Lower leg skin (tissue), 4 donors: ENCODE data around the gene MBLAC1. TPM values are rescaled to one million over a fixed set of nuclear protein-coding genes. Genes with fewer than 3 reads are reported as not detected.
A peak's percentile ranks its signal among the peaks of the same experiment; 100 is the strongest.

Experiments
- DNase-seq, 2 donors: peaks; one replicate each; pipeline ENCODE4 v3.0.0-alpha.2; 2019; ENCODE audit warnings: low spot score in 2 of 2
- H3K4me3 ChIP-seq: fragments of 200-600 bp; sonication (generic); 2 replicates; pipeline ENCODE4 v1.5.1; 2017; ENCODE audit warnings: mild to moderate bottlenecking, low read depth; ENCODE audit not compliant: poor library complexity, severe bottlenecking
- POLR2A ChIP-seq, 2 donors: fragments of 450-650 bp; IDR thresholded peaks; one replicate each; pipeline ENCODE4 v1.6.1; 2016 to 2017; ENCODE audit warnings: antibody characterized with exemption in 2 of 2, mild to moderate bottlenecking in 1 of 2, moderate library complexity in 1 of 2
- WGBS, 2 donors: methylation state at CpG; one replicate each; pipeline ENCODE4 v1.1.5; 2018; 5-methylcytosine and 5-hydroxymethylcytosine counted together
- intact Hi-C: fragments of 100-400 bp; cut with DNase I; formaldehyde crosslinking; loops from one replicate; pipeline ENCODE4 v1.15.0; 2023; ENCODE audit warnings: low total_unique reads
- total RNA-seq, 4 donors: library from RNA; depleted of rRNA; stranded (reverse); fragments of >200 nt; gene quantifications; one replicate each; pipeline ENCODE4 v1.1.0, GENCODE V29; 2016
- TF ChIP-seq, protein P1 (sequence below), 3 donors: fragments of 450-650 bp; IDR thresholded peaks; one replicate each; pipeline ENCODE4 v1.5.1; 2016; ENCODE audit warnings: antibody characterized with exemption in 3 of 3, mild to moderate bottlenecking in 3 of 3, moderate library complexity in 2 of 3

MBLAC1 gene
- total RNA-seq, 4 donors from 2014 or later, result 1.6 to 8.7 (median 6.0) TPM

DNA sequence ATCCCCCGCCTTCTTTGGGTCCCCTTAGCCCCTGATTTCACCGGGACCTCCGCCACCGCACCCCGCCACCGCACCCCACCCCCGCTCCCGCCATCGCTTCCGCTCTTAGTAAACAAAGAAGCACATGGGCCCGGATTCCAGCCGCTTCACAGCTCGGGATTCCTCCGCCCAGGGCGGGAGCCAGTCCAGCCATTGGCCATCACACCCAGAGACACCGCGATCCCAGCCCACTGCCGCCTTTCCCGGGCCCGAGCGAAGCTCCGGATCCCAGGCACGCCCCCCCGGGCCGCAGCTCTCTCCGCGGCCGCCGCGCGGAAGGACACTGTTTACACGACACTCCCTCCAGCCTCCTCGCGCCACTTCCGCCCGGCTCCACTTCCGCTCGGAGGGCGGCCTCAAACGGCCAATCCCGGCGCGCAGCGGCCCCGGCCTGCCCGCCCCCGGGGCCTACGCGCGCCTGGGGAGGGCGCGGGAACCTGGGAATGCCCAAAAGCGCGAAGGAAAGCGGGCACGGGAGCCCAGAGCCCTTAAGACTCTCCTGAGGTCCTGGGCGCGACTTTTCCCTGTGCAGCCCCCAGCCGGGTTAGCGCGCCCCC lies 26.2 kb upstream of the MBLAC1 start:
- H3K4me3 ChIP-seq, result peak overlapping the region; percentile 52
- TF ChIP-seq, protein P1, sequence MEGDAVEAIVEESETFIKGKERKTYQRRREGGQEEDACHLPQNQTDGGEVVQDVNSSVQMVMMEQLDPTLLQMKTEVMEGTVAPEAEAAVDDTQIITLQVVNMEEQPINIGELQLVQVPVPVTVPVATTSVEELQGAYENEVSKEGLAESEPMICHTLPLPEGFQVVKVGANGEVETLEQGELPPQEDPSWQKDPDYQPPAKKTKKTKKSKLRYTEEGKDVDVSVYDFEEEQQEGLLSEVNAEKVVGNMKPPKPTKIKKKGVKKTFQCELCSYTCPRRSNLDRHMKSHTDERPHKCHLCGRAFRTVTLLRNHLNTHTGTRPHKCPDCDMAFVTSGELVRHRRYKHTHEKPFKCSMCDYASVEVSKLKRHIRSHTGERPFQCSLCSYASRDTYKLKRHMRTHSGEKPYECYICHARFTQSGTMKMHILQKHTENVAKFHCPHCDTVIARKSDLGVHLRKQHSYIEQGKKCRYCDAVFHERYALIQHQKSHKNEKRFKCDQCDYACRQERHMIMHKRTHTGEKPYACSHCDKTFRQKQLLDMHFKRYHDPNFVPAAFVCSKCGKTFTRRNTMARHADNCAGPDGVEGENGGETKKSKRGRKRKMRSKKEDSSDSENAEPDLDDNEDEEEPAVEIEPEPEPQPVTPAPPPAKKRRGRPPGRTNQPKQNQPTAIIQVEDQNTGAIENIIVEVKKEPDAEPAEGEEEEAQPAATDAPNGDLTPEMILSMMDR (IDR thresholded peaks at IDR 0.05), result peak in 1 of 3 donors; percentile 56
- no peak for TF ChIP-seq POLR2A (IDR thresholded peaks at IDR 0.05)
- DNase-seq, result peak; percentile 91 to 98
- intact Hi-C loops, result no loop called here
- 1 to 2% methylated on average over 26 to 50 of the region's 61 CpGs for WGBS, 2 donors

DNA sequence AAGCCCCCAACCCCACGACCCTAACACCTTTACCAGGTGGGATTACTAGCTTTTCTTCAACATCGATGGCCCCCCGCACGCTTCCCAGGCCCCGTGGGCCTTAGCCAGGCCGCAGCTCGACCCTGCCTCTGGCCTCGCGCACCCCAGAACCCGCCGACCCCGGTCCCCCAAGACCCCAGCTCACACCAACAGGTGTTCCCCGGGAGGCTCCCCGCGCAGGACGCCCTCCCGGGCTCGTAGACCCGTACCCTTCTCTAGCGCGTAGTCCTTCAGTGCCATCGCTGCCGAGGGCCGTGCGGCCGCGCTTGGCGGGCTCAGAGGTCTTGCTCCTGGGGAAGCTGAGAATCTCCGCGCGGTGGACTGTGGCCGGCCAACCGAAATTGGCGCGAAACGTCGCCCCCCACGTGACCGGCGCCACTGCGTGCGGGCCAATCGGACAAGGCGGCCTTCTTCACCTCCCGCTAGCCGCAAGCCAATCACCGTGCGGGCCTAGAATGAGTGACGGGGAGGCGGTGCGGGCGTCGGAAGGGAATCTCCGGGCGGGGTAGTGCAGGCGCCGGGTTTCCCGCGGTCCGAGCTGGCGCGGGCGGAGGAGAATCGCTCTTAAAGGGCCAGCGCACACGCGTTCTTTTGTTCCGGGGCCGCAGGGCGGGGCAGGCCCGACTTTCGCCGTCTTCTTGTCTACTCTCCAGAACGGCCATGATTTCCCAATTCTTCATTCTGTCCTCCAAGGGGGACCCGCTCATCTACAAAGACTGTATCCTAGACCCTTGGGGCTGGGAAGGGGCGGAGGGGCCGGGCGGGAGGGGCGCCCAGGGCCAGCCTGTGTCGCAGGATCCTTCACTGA lies 25.5 kb upstream of the MBLAC1 start, which contains the start of the genes AP4M1 and MCM7:
AP4M1 (plus strand) TSS at position 628 of the 847 bp plus-strand sequence; CDS start at position 700, 72 bp downstream.
MCM7 (minus strand) TSS at position 382 of the 847 bp plus-strand sequence; CDS start at position 279, 103 bp downstream.
- TF ChIP-seq, protein P1 (IDR thresholded peaks at IDR 0.05), result no peak
- no peak for TF ChIP-seq POLR2A (IDR thresholded peaks at IDR 0.05)
- H3K4me3 ChIP-seq, result peak within 1 kb of the TSS; percentile 52
- peak; percentile 98 to 100 for DNase-seq
- intact Hi-C loops, result no loop called here
- WGBS, 2 donors, result 0 to 2% methylated on average over 34 to 80 of the region's 80 CpGs

DNA sequence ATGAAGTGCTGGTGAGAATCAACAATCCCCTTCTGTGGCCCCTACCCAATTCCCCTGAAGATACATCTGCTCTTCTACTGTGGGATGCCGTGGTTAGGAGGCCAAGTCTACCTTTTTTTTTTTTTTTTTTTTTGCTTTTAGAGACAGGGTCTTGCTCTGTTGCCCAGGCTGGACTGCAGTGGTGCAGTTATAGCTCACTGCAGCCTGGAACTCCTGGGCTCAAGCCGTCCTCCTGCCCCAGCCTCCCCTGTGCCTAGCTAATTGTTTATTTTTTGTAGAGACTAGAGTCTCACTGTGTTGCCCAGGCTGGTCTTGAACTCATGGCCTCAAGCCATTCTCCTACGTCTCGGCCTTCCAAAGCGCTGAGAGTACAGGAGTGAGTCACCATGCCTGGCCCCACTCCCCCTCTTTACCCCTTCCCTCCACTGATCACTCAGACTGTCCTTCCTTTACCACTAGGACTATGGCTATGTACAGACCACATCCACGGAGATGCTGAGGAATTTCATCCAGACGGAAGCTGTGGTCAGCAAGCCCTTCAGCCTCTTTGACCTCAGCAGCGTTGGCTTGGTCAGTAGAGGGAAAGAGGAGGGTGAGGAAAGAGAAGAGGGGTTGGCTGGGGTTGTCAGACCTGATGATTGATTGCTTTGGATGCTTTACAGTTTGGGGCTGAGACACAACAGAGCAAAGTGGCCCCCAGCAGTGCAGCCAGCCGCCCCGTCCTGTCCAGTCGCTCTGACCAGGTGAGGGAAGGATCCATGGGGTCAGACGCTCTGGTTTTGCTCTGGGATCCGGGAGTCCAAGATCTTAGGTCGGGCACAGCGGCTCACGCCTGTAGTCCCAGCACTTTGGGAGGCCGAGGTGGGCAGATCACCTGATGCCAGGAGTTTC lies 23.6 kb upstream of the MBLAC1 start:
- 85 to 87% methylated on average over 17 of the region's 17 CpGs for WGBS, 2 donors
- H3K4me3 ChIP-seq, result no peak overlapping the region
- DNase-seq, result no peak
- intact Hi-C loops, result no loop called here
- TF ChIP-seq, protein P1 (IDR thresholded peaks at IDR 0.05), result no peak
- no peak for TF ChIP-seq POLR2A (IDR thresholded peaks at IDR 0.05)

DNA sequence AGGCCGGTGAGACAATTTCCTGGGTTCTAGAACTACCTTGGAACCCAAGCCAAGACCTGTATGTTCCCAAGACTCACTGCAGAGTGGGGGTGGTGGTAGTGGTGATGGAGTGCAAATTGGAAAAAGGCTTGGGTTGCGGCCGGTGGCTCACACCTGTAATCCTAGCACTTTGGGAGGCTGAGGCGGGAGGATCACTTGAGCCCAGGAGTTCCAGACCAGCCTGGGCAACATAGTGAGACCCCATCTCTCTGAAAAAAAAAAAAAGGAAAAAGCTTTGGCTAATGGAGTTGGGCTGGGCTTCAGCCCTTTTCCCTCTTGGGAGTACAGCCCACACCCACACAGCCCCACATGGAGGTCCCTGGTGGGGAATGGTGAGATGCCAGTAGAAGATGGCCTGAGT lies 21.2 kb upstream of the MBLAC1 start:
- no peak for DNase-seq
- H3K4me3 ChIP-seq, result no peak overlapping the region
- WGBS, 2 donors, result 93 to 94% methylated on average over 4 of the region's 4 CpGs
- intact Hi-C loops, result no loop called here
- TF ChIP-seq, protein P1 (IDR thresholded peaks at IDR 0.05), result no peak
- TF ChIP-seq POLR2A (IDR thresholded peaks at IDR 0.05), result no peak

DNA sequence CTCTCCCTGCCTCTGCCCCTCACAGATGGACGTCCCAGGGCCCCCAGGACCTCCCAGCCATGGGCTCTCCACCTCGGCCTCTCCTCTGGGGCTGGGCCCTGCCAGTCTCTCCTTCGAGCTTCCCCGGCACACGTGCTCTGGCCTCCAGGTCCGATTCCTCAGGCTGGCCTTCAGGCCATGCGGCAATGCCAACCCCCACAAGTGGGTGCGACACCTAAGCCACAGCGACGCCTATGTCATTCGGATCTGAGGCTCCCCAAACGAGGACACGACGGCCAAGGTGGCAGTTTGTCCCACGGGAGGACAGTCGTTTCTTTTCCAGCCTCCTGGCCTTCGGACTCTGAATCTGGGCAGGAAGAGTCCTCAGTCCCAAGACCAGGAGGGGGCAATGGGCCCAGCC lies 20.1 kb upstream of the MBLAC1 start:
- H3K4me3 ChIP-seq, result no peak overlapping the region
- WGBS, 2 donors, result 74 to 78% methylated on average over 17 of the region's 17 CpGs
- intact Hi-C loops, result no loop called here

More for the DNA sequence above, 20.1 kb upstream of the MBLAC1 start:
- no peak for DNase-seq
- TF ChIP-seq, protein P1 (IDR thresholded peaks at IDR 0.05), result no peak
- TF ChIP-seq POLR2A (IDR thresholded peaks at IDR 0.05), result no peak
